ENCODE measurements around the gene SLC1A7.

Gene SLC1A7

DNA sequence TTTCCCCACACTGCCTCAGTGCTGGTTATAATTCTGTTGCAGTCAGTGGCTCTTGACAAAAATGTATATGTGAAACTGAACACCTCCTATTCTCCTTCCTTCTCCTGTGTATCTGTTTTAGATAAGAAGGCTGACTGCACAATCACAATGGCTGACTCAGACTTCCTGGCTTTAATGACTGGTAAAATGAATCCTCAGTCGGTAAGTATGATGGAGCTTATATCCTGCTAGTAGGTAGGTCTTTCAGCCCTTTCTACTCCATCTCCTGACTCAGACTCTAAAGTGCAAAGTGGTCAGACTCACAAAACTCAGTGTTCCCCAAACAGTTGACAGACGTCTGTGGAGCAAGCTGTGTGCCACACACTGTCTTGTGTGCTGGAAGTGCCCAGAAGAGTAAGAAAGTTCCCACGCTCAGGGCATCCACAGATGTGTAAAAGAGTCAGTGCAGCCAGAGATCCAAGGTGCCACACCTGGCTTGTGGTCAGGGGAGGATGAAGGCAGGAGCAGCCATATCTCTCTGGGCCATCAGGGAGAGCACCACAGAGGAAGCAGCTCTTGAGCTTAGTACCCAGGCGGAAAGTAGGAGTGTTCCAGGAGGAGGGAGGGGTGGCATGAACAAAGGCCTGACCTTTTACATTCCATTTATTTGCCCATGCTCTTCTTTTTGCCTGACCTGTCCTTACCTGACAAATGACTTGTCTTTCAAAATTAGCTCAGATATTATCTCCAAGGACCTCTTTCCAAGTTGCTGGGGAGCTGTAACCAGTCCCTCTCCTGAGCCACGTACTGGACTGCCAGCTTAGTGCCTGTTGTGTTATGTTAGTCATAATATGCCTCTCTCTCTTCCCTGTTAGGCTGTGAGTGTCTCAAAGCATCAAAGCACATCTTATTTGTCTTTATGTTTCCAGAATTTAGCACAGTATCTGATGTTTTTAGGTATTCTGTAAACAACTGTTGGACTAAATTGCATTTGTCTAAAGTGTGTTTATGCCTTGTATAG lies 94.4 kb downstream of the SLC1A7 start:
- H3K9ac ChIP-seq (ENCODE audit: low read length) = no peak overlapping the region
- H2AFZ ChIP-seq (ENCODE audit: low read depth, low read length, severe bottlenecking) = no peak overlapping the region
- no peaks in the 10 kb centered on the region for H3F3A ChIP-seq (ENCODE audit: insufficient read depth)
- no peaks in the 10 kb centered on the region for H3K27me3 ChIP-seq (ENCODE audit: low read length)
- no peaks in the 10 kb centered on the region for H3K9me2 ChIP-seq (replicated peaks; ENCODE audit: insufficient read depth, low read length)
- peaks cover 5% of the 10 kb centered on the region; the same call in 1 of the 2 replicates for H3K36me3 ChIP-seq (ENCODE audit: low read length)
- H3K27ac ChIP-seq (ENCODE audit: low read depth, low read length) = no peak overlapping the region
- H3K9me3 ChIP-seq (ENCODE audit: insufficient read depth, low read length) = no peaks in the 10 kb centered on the region
- no peaks in the 10 kb centered on the region for H3K79me2 ChIP-seq (ENCODE audit: insufficient read depth, low read length)
- no peaks in the 10 kb centered on the region for H4K20me1 ChIP-seq (ENCODE audit: low read depth, low read length)
- no peak overlapping the region for H3K4me3 ChIP-seq (ENCODE audit: insufficient read depth, low read length, poor library complexity, severe bottlenecking)
- no peak overlapping the region for H3K4me2 ChIP-seq (ENCODE audit: low read depth, low read length, poor library complexity, severe bottlenecking)
- TF ChIP-seq, protein P1, sequence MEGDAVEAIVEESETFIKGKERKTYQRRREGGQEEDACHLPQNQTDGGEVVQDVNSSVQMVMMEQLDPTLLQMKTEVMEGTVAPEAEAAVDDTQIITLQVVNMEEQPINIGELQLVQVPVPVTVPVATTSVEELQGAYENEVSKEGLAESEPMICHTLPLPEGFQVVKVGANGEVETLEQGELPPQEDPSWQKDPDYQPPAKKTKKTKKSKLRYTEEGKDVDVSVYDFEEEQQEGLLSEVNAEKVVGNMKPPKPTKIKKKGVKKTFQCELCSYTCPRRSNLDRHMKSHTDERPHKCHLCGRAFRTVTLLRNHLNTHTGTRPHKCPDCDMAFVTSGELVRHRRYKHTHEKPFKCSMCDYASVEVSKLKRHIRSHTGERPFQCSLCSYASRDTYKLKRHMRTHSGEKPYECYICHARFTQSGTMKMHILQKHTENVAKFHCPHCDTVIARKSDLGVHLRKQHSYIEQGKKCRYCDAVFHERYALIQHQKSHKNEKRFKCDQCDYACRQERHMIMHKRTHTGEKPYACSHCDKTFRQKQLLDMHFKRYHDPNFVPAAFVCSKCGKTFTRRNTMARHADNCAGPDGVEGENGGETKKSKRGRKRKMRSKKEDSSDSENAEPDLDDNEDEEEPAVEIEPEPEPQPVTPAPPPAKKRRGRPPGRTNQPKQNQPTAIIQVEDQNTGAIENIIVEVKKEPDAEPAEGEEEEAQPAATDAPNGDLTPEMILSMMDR (IDR thresholded peaks at IDR 0.05; ENCODE audit: insufficient read depth, low read length, poor library complexity, severe bottlenecking) = no peak
- no peak for TF ChIP-seq EZH2phosphoT487 (conservative IDR thresholded peaks at IDR 0.05; ENCODE audit: low read length)

DNA sequence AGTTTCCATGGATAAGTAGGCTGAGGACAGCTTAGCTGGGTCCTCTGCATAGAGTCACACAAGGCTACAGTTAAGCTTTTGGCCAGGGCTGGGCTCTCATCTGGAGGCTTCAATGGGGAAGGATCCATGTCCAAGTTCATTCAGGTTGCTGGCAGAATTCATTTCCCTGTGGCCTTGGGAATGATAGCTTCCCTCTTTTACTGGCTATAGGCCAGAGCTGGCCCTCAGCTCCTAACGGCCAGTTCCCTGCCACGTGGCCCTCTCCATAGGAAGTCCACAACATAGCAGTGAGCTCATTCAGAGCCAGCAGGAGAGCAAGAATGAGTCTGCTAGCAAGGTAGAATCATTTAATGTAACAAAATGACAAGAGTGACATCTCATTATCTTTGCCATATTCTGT lies 95.5 kb downstream of the SLC1A7 start:
- H3K27me3 ChIP-seq (ENCODE audit: low read length) = no peaks in the 10 kb centered on the region
- no peak for TF ChIP-seq EZH2phosphoT487 (conservative IDR thresholded peaks at IDR 0.05; ENCODE audit: low read length)
- TF ChIP-seq, protein P1 (IDR thresholded peaks at IDR 0.05; ENCODE audit: insufficient read depth, low read length, poor library complexity, severe bottlenecking) = no peak
- no peak overlapping the region for H3K4me2 ChIP-seq (ENCODE audit: low read depth, low read length, poor library complexity, severe bottlenecking)
- H4K20me1 ChIP-seq (ENCODE audit: low read depth, low read length) = no peaks in the 10 kb centered on the region
- H3K9me3 ChIP-seq (ENCODE audit: insufficient read depth, low read length) = no peaks in the 10 kb centered on the region
- H3K79me2 ChIP-seq (ENCODE audit: insufficient read depth, low read length) = no peaks in the 10 kb centered on the region
- no peak overlapping the region for H3K4me3 ChIP-seq (ENCODE audit: insufficient read depth, low read length, poor library complexity, severe bottlenecking)
- H3K9ac ChIP-seq (ENCODE audit: low read length) = no peak overlapping the region
- no peaks in the 10 kb centered on the region for H3K9me2 ChIP-seq (replicated peaks; ENCODE audit: insufficient read depth, low read length)
- H3K36me3 ChIP-seq (ENCODE audit: low read length) = peaks cover 5% of the 10 kb centered on the region; the same call in 1 of the 2 replicates
- no peak overlapping the region for H2AFZ ChIP-seq (ENCODE audit: low read depth, low read length, severe bottlenecking)
- H3K27ac ChIP-seq (ENCODE audit: low read depth, low read length) = no peak overlapping the region
- no peaks in the 10 kb centered on the region for H3F3A ChIP-seq (ENCODE audit: insufficient read depth)

DNA sequence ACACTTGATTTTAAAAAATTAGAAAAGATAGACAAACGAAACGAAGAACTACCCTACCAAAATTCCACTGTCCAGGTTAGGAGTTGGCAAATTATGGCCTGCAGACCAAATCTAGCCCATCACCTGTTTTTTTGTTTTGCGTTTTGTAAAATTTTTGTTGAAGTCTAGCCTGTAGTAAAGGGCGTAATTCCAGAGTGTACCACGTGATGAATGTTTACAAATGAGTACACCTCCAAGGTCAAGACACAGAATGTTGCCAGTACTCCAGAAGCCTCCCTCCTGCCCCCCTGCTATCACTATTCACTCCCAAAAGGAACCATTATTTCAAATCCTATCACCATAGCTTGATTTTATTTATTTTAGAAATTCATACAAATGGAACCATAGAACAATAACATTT lies 97.5 kb downstream of the SLC1A7 start:
- Histone ChIP-seq H3K4me3 (ENCODE audit: insufficient read depth, low read length, poor library complexity, severe bottlenecking) (no peak overlapping the region), H3K27me3 (ENCODE audit: low read length) (no peaks in the 10 kb centered on the region), H3K9me2 (replicated peaks; ENCODE audit: insufficient read depth, low read length) (no peaks in the 10 kb centered on the region), H3K36me3 (ENCODE audit: low read length) (no peaks in the 10 kb centered on the region), H3K27ac (ENCODE audit: low read depth, low read length) (no peak overlapping the region), H3K9ac (ENCODE audit: low read length) (no peak overlapping the region), H3F3A (ENCODE audit: insufficient read depth) (no peaks in the 10 kb centered on the region), H3K9me3 (ENCODE audit: insufficient read depth, low read length) (no peaks in the 10 kb centered on the region), H3K79me2 (ENCODE audit: insufficient read depth, low read length) (no peaks in the 10 kb centered on the region), H2AFZ (ENCODE audit: low read depth, low read length, severe bottlenecking) (no peak overlapping the region), H3K4me2 (ENCODE audit: low read depth, low read length, poor library complexity, severe bottlenecking) (no peak overlapping the region), H4K20me1 (ENCODE audit: low read depth, low read length) (no peaks in the 10 kb centered on the region)
- no peak for TF ChIP-seq EZH2phosphoT487 (conservative IDR thresholded peaks at IDR 0.05; ENCODE audit: low read length)
- TF ChIP-seq, protein P1 (IDR thresholded peaks at IDR 0.05; ENCODE audit: insufficient read depth, low read length, poor library complexity, severe bottlenecking) = no peak
